K562 treated with DMSO at 1 percent for 24 hours (cell line): ENCODE measurements around the gene SCART1. TPM values are rescaled to one million over a fixed set of nuclear protein-coding genes. Genes with fewer than 3 reads are reported as not detected.

Source experiments
- total RNA-seq: library from RNA; unstranded; fragments of 300-600 nt; gene quantifications from 2 replicates; pipeline ENCODE4 v1.2.3, GENCODE V29; 2022; ENCODE audit warnings: low read depth; ENCODE audit not compliant: insufficient read depth

SCART1 gene
- 3.2 and 4.9 TPM in 2 replicates for total RNA-seq

GRCh38 chr10:133453516-133454203 is at the start of gene SCART1:
Gene SCART1, plus strand, starts transcription at chr10:133453945. Its CDS starts 53 bp downstream, at chr10:133453998.

GRCh38 chr10:133424601-133425000 is 29.1 kb upstream of the SCART1 start, which contains the start of gene SPRN:
Gene SPRN, minus strand, starts transcription at chr10:133424625. Its CDS starts 944 bp downstream, at chr10:133423681.

Other genes with a start within 250 kb of the SCART1 start
- 0.36 TPM in 1 of 2 replicates, not detected in the other for gene UTF1, start 223.7 kb upstream of the SCART1 start, total RNA-seq
- 1.3 and 1.5 TPM in 2 replicates for gene VENTX, start 216.1 kb upstream of the SCART1 start, total RNA-seq
- 5.2 and 6.0 TPM in 2 replicates for gene ADAM8, start 177.1 kb upstream of the SCART1 start, total RNA-seq
- gene TUBGCP2, start 145.1 kb upstream of the SCART1 start, total RNA-seq, result 36.7 and 41.7 TPM in 2 replicates
- 46.4 and 49.4 TPM in 2 replicates for gene ZNF511, start 145.0 kb upstream of the SCART1 start, total RNA-seq
- gene CALY, start 117.0 kb upstream of the SCART1 start, total RNA-seq, result not detected in 2 replicates
- not detected in 2 replicates for gene PRAP1, start 106.6 kb upstream of the SCART1 start, total RNA-seq
- 14.8 and 15.0 TPM in 2 replicates for gene FUOM, start 95.9 kb upstream of the SCART1 start, total RNA-seq
- gene ECHS1, start 80.6 kb upstream of the SCART1 start, total RNA-seq, result 82.2 and 87.2 TPM in 2 replicates
- gene PAOX, start 74.7 kb upstream of the SCART1 start, total RNA-seq, result 4.4 and 5.6 TPM in 2 replicates
- 20.2 and 25.7 TPM in 2 replicates for gene MTG1, start 59.8 kb upstream of the SCART1 start, total RNA-seq
- gene SPRN, start 29.3 kb upstream of the SCART1 start, total RNA-seq, result 1.4 and 1.5 TPM in 2 replicates
- gene CYP2E1, start 73.4 kb downstream of the SCART1 start, total RNA-seq, result 0.54 TPM in 1 of 2 replicates, not detected in the other
- 0.54 and 0.87 TPM in 2 replicates for gene SYCE1, start 111.6 kb downstream of the SCART1 start, total RNA-seq
- gene FRG2B, start 172.8 kb downstream of the SCART1 start, total RNA-seq, result 0.64 TPM in 1 of 2 replicates, not detected in the other